AG10803 (cell line): ENCODE results near the gene CRYGS.
A peak's percentile ranks its signal among the peaks of the same experiment; 100 is the strongest.

Source experiments
- DNase-seq: peaks from one replicate; pipeline ENCODE4 v3.0.0; 2010; ENCODE audit warnings: low read depth
- H3K4me3 ChIP-seq: 2 replicates; pipeline ENCODE4 v1.5.1; 2011; ENCODE audit warnings: mild to moderate bottlenecking, low read length, control low read depth
- TF ChIP-seq, protein P1 (sequence below): conservative IDR thresholded peaks from 2 replicates; pipeline ENCODE4 v1.5.1; 2011; ENCODE audit warnings: mild to moderate bottlenecking, low read length, control low read depth, inconsistent platforms

The CRYGS gene

DNA sequence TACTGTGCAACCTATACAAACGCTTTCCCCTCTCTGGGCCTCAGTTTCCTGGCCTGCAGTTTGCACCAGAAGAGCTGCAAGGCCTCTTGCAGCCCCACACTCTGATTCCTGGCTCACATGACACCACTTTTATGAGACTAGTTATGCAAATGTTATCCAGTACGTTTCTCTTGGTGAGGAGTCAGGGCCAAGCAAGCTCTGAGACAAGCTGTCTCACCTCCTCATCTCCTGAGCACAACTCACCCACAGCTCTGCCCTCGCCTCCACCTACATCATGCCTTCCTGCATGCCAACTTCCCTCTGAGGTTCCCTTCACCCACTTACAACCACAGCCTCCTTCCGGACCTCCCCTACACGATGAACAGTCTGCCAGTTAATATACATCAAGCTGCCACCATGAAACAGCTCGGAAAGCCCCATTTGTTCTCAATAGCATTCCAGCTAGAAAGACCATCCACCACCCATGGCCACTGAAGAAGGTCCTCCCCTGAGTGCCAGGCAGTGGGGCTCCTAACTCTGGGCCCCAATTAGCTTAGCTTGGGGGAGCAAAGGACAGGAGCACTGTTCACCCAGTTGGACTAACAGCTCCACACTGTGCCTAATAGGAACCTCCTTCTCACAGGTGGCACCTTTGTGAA lies 25.0 kb downstream of the CRYGS start:
- TF ChIP-seq, protein P1, sequence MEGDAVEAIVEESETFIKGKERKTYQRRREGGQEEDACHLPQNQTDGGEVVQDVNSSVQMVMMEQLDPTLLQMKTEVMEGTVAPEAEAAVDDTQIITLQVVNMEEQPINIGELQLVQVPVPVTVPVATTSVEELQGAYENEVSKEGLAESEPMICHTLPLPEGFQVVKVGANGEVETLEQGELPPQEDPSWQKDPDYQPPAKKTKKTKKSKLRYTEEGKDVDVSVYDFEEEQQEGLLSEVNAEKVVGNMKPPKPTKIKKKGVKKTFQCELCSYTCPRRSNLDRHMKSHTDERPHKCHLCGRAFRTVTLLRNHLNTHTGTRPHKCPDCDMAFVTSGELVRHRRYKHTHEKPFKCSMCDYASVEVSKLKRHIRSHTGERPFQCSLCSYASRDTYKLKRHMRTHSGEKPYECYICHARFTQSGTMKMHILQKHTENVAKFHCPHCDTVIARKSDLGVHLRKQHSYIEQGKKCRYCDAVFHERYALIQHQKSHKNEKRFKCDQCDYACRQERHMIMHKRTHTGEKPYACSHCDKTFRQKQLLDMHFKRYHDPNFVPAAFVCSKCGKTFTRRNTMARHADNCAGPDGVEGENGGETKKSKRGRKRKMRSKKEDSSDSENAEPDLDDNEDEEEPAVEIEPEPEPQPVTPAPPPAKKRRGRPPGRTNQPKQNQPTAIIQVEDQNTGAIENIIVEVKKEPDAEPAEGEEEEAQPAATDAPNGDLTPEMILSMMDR = no peak
- no peak for DNase-seq
- no peak overlapping the region for H3K4me3 ChIP-seq

DNA sequence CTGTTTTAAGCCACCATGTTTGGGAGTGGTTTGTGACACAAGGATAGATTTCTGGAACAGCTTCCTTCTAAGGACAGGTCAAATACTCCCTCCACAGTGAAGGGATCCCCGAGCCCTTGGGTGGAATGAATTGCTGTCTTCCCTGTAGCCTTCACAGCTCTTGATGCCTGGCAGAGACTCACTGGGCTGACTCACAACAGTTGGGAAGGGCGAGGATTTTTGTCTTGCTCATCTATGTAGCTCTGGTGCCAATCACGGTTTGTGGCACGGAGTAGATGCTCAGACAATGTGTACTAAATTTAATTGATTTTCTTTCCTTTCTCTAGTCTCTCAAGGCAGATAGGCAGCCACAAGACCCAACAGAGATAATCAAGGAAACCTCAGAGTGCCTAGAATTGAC lies 27.0 kb downstream of the CRYGS start:
- TF ChIP-seq, protein P1 = no peak
- DNase-seq = no peak
- no peak overlapping the region for H3K4me3 ChIP-seq

DNA sequence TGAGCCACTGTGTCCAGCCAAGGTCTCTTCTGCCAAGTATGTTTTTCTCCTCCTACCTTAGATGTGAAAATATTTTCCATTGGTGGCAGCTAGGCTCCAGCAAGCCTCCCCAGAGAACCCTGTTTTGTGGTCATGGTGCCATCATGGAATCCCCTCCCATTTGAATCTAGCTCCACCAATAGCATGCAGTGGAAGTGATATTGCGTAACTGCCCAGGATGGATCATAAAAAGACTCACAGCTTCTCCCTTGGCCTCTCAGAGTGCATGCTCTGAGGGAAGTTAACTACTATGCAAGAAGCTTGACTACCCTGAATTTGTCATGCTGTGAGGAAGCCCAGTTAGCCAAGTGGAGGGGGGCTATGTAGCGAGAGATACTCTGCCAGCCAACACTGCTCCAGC lies 27.5 kb downstream of the CRYGS start:
- no peak for DNase-seq
- H3K4me3 ChIP-seq = no peak overlapping the region
- TF ChIP-seq, protein P1 = no peak

DNA sequence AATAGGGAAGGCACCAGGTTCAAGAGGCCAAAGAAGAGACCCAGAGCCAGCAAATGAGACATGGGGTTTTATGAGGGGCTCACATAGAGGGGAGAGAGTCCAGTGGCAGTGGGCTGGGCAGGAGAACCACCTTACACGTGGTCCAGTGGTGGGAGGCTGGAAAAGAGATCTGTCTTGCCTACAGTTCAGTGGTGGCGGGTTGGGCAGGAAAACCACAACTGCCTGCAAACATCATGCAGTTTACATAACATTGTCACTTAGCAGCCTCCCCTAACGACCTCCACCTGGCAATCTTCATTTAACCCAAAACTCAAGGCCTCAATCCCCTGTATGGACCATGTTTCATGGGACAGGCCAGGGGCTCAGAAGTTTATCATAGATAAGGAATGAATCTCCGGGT lies 29.1 kb downstream of the CRYGS start:
- H3K4me3 ChIP-seq = no peak overlapping the region
- TF ChIP-seq, protein P1 = no peak
- DNase-seq = no peak

DNA sequence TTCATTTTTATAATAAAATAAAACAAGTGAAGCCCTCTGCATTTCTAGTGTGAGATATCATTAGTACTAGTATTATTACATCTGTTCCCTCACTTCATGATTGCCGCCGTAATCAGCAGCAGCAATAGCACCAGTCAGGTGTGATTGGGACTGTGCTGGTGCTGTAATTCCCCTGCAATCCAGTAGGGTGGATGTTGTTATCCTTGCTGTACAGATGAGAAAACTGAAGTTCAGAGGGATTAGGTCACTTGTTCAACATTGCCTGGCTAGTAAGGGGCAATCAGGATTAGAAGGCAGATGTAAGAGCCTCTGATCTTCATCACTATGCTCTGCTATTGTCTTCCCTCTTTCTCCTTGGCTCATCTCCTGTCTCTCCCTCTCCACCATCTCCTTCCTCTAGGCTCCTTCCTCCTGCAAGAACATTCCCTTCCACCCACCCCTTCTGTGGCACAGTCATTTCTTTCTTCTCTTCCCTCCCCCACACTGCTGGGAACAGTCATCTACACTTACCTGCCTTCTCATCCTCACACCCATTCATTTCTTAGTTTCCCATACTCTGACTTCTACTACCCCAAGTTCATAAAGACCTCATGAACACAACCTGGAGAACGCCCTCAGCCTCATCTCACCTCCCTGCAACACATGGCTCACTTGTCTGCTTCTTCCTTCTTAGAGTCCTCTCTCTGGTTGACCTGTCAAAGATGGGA lies 29.7 kb downstream of the CRYGS start:
- DNase-seq = no peak
- TF ChIP-seq, protein P1 = peak; percentile 42
- no peak overlapping the region for H3K4me3 ChIP-seq

DNA sequence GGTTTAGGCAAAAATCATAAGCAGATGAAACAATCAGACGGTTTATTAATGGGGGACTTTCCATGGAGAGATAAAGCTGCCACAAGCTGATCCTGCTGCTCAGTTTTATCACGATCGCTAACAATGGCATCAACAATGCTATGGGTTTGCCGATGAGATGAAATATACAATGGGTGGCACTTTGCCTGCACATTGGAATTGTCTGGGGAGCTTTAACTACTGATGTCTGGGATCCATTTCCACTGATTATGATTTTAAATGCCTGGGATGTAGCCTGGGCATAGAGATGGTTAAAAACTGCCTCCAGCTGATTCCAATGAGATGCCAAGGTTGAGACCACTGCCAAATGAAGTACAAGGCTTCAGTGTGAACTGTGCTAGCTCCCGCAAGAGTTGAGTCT lies 30.8 kb downstream of the CRYGS start:
- DNase-seq = no peak
- no peak overlapping the region for H3K4me3 ChIP-seq
- TF ChIP-seq, protein P1 = no peak

DNA sequence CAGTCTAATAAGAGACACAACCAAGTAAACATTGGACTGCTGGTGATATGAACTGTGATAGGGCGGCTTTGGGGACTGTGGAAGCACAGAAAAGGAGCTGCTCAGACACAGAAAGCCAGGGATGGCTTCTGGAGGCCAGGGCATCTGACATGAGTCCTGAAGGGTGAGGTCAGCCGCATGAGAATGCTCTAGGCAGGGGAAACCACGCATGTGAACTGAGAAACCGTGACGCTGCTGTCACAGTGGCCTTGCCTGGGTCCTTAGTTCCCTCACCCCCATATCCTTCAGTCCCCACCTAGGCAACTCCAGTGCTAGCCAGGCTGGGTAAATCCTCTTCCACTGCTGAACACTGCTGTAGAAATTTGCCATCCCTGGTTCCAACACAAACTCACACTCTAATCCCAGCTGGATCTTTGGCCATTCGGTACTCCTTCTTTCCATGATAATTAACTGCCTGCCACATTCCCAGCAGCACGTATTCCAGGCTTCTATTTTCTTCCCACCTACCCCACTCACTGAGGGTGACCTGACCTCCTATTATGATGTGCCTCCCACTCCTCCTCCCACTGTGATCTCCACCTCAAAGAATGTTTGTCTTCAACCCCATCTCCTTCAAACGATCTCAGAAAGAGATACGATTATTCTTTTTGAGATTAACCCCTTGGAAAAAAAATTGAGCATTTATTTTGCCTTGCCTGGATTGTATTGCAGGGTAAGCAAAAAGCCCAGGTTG lies 31.4 kb downstream of the CRYGS start:
- no peak for DNase-seq
- H3K4me3 ChIP-seq = no peak overlapping the region

More for the DNA sequence above, 31.4 kb downstream of the CRYGS start:
- TF ChIP-seq, protein P1 = no peak
